Sigmoid colon (tissue), 4 donors: Measurements from ENCODE around the gene GPR155.

Source experiments
- POLR2AphosphoS5 ChIP-seq, 4 donors: sonication (generic); formaldehyde crosslinking; IDR thresholded peaks; one replicate each; pipeline ENCODE4 v1.6.1; 2017; ENCODE audit warnings: antibody characterized with exemption in 4 of 4
- TF ChIP-seq, protein P1 (sequence below), 4 experiments: fragments of 450-650 bp in 3 of 4; fragments of 200-600 bp in 1 of 4; IDR thresholded peaks; one replicate each; pipeline ENCODE4 v1.5.1; 2016 to 2019; ENCODE audit warnings: antibody characterized with exemption in 4 of 4, mild to moderate bottlenecking in 3 of 4, moderate library complexity in 2 of 4

DNA sequence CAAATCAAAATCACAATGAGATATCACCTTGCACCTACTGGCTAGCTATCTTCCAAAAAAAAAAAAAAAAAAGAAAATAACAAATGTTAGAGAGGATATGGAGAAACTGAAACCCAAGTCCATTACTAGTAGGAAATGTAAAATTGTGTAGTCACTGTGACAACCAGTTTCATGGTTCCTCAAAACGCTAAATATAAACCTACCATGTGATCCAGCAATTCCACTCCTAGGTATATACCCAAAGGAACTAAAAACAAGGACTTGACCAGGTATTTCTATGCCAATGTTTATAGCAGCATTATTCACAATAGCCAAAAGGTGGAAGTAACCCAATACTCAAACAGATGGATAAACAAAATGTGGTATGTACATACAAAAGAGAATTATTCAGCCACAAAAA, 103.0 kb downstream of the GPR155 start:
- TF ChIP-seq, protein P1, sequence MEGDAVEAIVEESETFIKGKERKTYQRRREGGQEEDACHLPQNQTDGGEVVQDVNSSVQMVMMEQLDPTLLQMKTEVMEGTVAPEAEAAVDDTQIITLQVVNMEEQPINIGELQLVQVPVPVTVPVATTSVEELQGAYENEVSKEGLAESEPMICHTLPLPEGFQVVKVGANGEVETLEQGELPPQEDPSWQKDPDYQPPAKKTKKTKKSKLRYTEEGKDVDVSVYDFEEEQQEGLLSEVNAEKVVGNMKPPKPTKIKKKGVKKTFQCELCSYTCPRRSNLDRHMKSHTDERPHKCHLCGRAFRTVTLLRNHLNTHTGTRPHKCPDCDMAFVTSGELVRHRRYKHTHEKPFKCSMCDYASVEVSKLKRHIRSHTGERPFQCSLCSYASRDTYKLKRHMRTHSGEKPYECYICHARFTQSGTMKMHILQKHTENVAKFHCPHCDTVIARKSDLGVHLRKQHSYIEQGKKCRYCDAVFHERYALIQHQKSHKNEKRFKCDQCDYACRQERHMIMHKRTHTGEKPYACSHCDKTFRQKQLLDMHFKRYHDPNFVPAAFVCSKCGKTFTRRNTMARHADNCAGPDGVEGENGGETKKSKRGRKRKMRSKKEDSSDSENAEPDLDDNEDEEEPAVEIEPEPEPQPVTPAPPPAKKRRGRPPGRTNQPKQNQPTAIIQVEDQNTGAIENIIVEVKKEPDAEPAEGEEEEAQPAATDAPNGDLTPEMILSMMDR (IDR thresholded peaks at IDR 0.05): no peak
- no peak for TF ChIP-seq POLR2AphosphoS5 (IDR thresholded peaks at IDR 0.05)
